Measurements from ENCODE around the gene ZSWIM3. TPM values are rescaled to one million over a fixed set of nuclear protein-coding genes. Genes with fewer than 3 reads are reported as not detected.

The ZSWIM3 gene
- total and polyA plus RNA-seq, 2 donors (not counting 1 experiment from before 2014, with no cell fraction given) = 3.6 to 7.6 TPM

GRCh38 chr20:45921337-45922189 is 64.1 kb downstream of the ZSWIM3 start:
- H2AFZ ChIP-seq (ENCODE audit: low read length) = no peak overlapping the region
- no peak for TF ChIP-seq EZH2 (IDR thresholded peaks at IDR 0.05; ENCODE audit: low read length, missing control alignments)
- TF ChIP-seq CTCF (conservative IDR thresholded peaks at IDR 0.05 in 1 of 2, IDR thresholded peaks at IDR 0.05 in 1 of 2; ENCODE audit: low read depth in 1 of 2, low read length in 2 of 2) = no peak
- no peaks in the 10 kb centered on the region for H3K9me3 ChIP-seq (ENCODE audit: control insufficient read depth, insufficient read depth, low read depth, low read length)
- no peak overlapping the region for H3K9ac ChIP-seq (ENCODE audit: insufficient read depth, low read length)
- H3K4me3 ChIP-seq (replicated peaks in 1 of 4; ENCODE audit: control extremely low read depth in 1 of 4, insufficient read depth in 1 of 4, low read depth in 3 of 4, low read length in 4 of 4) = no peak overlapping the region
- no peaks in the 10 kb centered on the region for H4K20me1 ChIP-seq (ENCODE audit: control insufficient read depth, extremely low read depth, insufficient read depth, low read length)
- H3K36me3 ChIP-seq (ENCODE audit: control insufficient read depth, insufficient read depth, low read length) = no peaks in the 10 kb centered on the region
- no peak for DNase-seq (ENCODE audit: low read depth in 2 of 2)
- H3K27me3 ChIP-seq (ENCODE audit: control insufficient read depth, insufficient read depth, low read length) = no peaks in the 10 kb centered on the region
- no peak overlapping the region for H3K4me2 ChIP-seq (ENCODE audit: extremely low read depth, insufficient read depth, low read length)
- H3K79me2 ChIP-seq (ENCODE audit: control insufficient read depth, insufficient read depth, low read length) = no peaks in the 10 kb centered on the region
- H3K27ac ChIP-seq (ENCODE audit: insufficient read depth, low read length) = no peak overlapping the region
- peaks cover 25% of the 10 kb centered on the region for H3K4me1 ChIP-seq (ENCODE audit: control insufficient read depth, extremely low read depth, insufficient read depth, low read length)

DNA sequence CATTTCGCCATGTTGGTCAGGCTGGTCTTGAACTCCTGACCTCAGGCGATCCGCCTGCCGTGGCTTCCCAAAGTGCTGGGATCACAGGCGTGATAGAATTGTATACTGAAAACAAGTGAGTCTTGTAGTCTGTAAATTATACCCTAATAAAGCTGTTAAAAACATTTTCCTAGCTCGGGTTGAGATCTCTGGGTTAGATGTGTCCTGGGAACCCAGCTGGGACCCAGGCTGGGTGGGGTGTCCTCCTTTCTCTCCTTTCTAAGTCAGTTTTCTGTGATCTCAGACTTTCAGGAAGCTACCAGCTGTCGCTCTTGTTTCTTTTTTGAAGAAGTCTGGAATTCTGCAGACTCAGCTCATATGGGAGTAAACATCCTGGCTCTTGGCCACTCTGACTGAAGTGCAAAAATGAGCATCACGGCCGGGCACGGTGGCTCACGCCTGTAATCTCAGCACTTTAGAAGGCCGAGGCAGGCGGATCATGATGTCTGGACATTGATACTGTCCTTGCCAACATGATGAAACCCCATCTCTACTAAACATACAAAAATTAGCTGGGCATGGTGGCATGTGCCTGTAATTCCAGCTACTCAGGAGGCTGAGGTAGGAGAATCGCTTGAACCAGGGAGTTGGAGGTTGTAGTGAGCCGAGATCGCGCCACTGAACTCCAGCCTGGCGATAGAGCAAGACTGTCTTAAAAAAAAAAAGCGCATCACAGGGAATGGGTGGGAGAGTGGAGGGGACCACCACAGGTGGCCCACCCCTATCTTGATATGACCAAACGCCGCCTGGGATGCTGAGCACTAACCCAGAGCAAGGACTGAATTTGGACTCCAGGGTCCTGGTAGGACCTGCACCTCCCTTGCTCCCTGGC is 67.2 kb downstream of the ZSWIM3 start:
- Histone ChIP-seq H3K4me2 (ENCODE audit: extremely low read depth, insufficient read depth, low read length) (peak overlapping the region; percentile 39), H3K79me2 (ENCODE audit: control insufficient read depth, insufficient read depth, low read length) (no peaks in the 10 kb centered on the region), H3K36me3 (ENCODE audit: control insufficient read depth, insufficient read depth, low read length) (no peaks in the 10 kb centered on the region), H3K4me3 (replicated peaks in 1 of 4; ENCODE audit: control extremely low read depth in 1 of 4, insufficient read depth in 1 of 4, low read depth in 3 of 4, low read length in 4 of 4) (no peak overlapping the region), H4K20me1 (ENCODE audit: control insufficient read depth, extremely low read depth, insufficient read depth, low read length) (no peaks in the 10 kb centered on the region), H3K9me3 (ENCODE audit: control insufficient read depth, insufficient read depth, low read depth, low read length) (no peaks in the 10 kb centered on the region), H3K9ac (ENCODE audit: insufficient read depth, low read length) (no peak overlapping the region), H2AFZ (ENCODE audit: low read length) (no peak overlapping the region), H3K4me1 (ENCODE audit: control insufficient read depth, extremely low read depth, insufficient read depth, low read length) (peaks cover 14% of the 10 kb centered on the region), H3K27ac (ENCODE audit: insufficient read depth, low read length) (no peak overlapping the region), H3K27me3 (ENCODE audit: control insufficient read depth, insufficient read depth, low read length) (no peaks in the 10 kb centered on the region)
- peak; percentile 30 to 85 for DNase-seq (ENCODE audit: low read depth in 2 of 2)
- no peak for TF ChIP-seq EZH2 (IDR thresholded peaks at IDR 0.05; ENCODE audit: low read length, missing control alignments)
- TF ChIP-seq CTCF (conservative IDR thresholded peaks at IDR 0.05 in 1 of 2, IDR thresholded peaks at IDR 0.05 in 1 of 2; ENCODE audit: low read depth in 1 of 2, low read length in 2 of 2) = no peak

GRCh38 chr20:45925821-45926506 is 68.5 kb downstream of the ZSWIM3 start:
- H3K36me3 ChIP-seq (ENCODE audit: control insufficient read depth, insufficient read depth, low read length) = no peaks in the 10 kb centered on the region
- H3K27ac ChIP-seq (ENCODE audit: insufficient read depth, low read length) = no peak overlapping the region
- H4K20me1 ChIP-seq (ENCODE audit: control insufficient read depth, extremely low read depth, insufficient read depth, low read length) = no peaks in the 10 kb centered on the region
- TF ChIP-seq EZH2 (IDR thresholded peaks at IDR 0.05; ENCODE audit: low read length, missing control alignments) (no peak), CTCF (conservative IDR thresholded peaks at IDR 0.05 in 1 of 2, IDR thresholded peaks at IDR 0.05 in 1 of 2; ENCODE audit: low read depth in 1 of 2, low read length in 2 of 2) (no peak)
- no peak overlapping the region for H2AFZ ChIP-seq (ENCODE audit: low read length)
- H3K4me3 ChIP-seq (replicated peaks in 1 of 4; ENCODE audit: control extremely low read depth in 1 of 4, insufficient read depth in 1 of 4, low read depth in 3 of 4, low read length in 4 of 4) = no peak overlapping the region
- no peaks in the 10 kb centered on the region for H3K27me3 ChIP-seq (ENCODE audit: control insufficient read depth, insufficient read depth, low read length)
- no peak overlapping the region for H3K4me2 ChIP-seq (ENCODE audit: extremely low read depth, insufficient read depth, low read length)
- no peak overlapping the region for H3K9ac ChIP-seq (ENCODE audit: insufficient read depth, low read length)
- H3K4me1 ChIP-seq (ENCODE audit: control insufficient read depth, extremely low read depth, insufficient read depth, low read length) = peaks cover 5% of the 10 kb centered on the region
- H3K79me2 ChIP-seq (ENCODE audit: control insufficient read depth, insufficient read depth, low read length) = no peaks in the 10 kb centered on the region
- DNase-seq (ENCODE audit: low read depth in 2 of 2) = no peak
- H3K9me3 ChIP-seq (ENCODE audit: control insufficient read depth, insufficient read depth, low read depth, low read length) = no peaks in the 10 kb centered on the region

Measured in fibroblast of lung (primary cell).